Measurements from ENCODE around the gene IFT27.

Gene IFT27

DNA sequence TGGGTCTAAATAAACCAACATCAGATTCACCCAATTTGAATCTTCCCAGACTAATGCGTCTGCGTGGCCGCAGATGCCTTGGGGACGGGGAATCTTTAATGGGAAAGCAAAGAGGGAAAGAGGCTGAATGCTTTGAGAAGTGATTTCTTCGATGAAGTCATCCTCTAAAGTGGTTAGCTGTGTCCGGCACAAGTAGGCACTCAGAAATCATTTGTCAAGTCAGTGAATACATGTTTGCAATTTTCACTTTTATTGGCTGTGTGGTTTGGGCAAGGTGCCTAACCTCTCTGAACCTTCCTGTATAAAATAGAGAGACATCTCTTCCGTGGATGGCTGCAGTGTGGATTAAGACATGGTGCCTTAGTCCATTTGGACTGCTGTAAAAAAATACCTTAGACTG, 19.7 kb upstream of the IFT27 start:
- Histone ChIP-seq H3K4me1 (ENCODE audit: control insufficient read depth, low read depth, low read length) (peaks cover 32% of the 10 kb centered on the region), H3K9me3 (ENCODE audit: control insufficient read depth, low read depth, low read length) (no peaks in the 10 kb centered on the region), H3K9ac (ENCODE audit: low read length) (no peak overlapping the region), H3K36me3 (ENCODE audit: control insufficient read depth, low read depth, low read length) (no peaks in the 10 kb centered on the region), H3K4me3 (ENCODE audit: low read length) (no peak overlapping the region), H3K27me3 (ENCODE audit: control insufficient read depth, insufficient read depth, low read length) (no peaks in the 10 kb centered on the region), H3K27ac (ENCODE audit: low read length) (no peak overlapping the region)

DNA sequence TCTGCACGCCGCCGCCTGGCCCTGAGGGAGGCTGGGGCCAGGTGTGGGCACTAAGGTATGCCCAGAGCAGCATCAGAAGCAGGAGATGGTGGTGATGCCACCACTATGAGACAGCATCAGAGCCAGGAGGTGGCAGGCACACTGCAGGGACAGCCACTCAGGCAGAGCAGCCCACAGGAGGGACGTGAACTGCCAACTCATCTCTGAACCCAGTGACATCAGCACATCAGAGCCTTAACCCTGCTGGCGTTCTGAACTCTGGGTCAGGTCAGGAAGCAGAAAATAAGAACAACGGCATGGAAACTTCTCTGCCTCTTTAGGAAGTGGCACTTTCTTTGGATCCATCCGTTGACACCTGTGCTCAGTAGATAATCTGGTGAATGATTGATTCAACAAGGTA, 14.7 kb upstream of the IFT27 start:
- H3K27me3 ChIP-seq (ENCODE audit: control insufficient read depth, insufficient read depth, low read length): no peaks in the 10 kb centered on the region
- no peak overlapping the region for H3K9ac ChIP-seq (ENCODE audit: low read length)
- H3K36me3 ChIP-seq (ENCODE audit: control insufficient read depth, low read depth, low read length): no peaks in the 10 kb centered on the region
- H3K4me1 ChIP-seq (ENCODE audit: control insufficient read depth, low read depth, low read length): peaks cover 6% of the 10 kb centered on the region
- H3K9me3 ChIP-seq (ENCODE audit: control insufficient read depth, low read depth, low read length): no peaks in the 10 kb centered on the region
- H3K4me3 ChIP-seq (ENCODE audit: low read length): no peak overlapping the region
- H3K27ac ChIP-seq (ENCODE audit: low read length): no peak overlapping the region

DNA sequence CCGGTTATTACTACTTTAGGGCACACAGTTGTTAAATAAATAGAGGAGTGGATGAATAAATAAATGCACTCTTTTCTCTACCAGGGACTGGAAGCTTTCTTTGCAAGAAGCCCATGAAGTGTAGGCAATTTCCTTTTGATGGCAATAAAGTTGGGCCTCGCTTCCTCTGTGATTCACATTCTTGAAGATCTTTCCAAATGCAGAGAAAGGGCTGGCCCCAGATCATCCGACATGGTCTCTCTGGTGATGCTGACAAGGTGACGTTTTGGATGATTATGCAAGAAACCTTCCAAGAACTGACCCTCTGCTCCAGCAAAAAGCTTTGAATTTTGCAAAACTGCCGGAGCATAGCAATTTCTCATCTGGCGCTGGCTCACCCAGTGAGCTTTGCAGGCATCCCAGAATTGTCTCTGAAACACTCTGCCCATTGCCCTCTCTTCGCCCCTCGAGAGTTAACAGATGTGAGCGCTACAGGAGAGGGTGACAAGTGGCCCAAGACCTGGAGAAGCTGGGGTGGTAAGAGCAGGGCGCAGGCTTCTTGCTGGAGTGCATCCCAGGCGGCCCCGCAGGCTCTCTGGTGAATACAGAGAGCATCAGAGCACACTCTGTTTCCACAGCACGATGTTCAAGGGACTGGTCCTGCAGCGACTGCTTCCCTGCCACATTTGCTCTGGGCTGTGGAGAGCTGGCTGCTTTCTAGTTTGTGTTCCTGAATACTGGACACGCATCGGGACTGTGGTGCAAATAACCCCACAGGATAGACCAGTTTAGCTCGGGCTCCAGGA, 11.5 kb upstream of the IFT27 start:
- Histone ChIP-seq H3K9ac (ENCODE audit: low read length) (no peak overlapping the region), H3K36me3 (ENCODE audit: control insufficient read depth, low read depth, low read length) (no peaks in the 10 kb centered on the region), H3K4me3 (ENCODE audit: low read length) (no peak overlapping the region), H3K27ac (ENCODE audit: low read length) (no peak overlapping the region), H3K9me3 (ENCODE audit: control insufficient read depth, low read depth, low read length) (no peaks in the 10 kb centered on the region), H3K27me3 (ENCODE audit: control insufficient read depth, insufficient read depth, low read length) (peaks cover 2% of the 10 kb centered on the region), H3K4me1 (ENCODE audit: control insufficient read depth, low read depth, low read length) (peaks cover 4% of the 10 kb centered on the region)

DNA sequence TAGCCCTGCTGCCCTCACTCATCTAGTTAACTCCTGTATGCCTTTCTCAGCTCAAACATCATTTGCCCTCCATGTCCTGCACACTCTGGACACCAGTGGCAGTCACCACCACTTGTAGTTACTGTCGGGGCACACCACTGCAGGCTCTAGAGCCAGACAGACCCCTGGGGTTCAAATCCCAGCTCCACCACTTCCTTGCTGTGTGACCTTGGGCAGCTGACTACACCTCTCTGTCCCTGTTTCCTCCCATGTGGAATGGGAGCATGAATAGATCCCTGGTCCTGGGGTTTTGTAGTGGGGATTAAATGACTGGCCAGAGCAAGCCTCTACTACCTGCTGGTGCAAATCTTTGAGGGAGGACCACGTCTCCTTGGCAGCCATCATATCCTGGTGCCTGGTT, 7.8 kb upstream of the IFT27 start:
- H3K9ac ChIP-seq (ENCODE audit: low read length): no peak overlapping the region

DNA sequence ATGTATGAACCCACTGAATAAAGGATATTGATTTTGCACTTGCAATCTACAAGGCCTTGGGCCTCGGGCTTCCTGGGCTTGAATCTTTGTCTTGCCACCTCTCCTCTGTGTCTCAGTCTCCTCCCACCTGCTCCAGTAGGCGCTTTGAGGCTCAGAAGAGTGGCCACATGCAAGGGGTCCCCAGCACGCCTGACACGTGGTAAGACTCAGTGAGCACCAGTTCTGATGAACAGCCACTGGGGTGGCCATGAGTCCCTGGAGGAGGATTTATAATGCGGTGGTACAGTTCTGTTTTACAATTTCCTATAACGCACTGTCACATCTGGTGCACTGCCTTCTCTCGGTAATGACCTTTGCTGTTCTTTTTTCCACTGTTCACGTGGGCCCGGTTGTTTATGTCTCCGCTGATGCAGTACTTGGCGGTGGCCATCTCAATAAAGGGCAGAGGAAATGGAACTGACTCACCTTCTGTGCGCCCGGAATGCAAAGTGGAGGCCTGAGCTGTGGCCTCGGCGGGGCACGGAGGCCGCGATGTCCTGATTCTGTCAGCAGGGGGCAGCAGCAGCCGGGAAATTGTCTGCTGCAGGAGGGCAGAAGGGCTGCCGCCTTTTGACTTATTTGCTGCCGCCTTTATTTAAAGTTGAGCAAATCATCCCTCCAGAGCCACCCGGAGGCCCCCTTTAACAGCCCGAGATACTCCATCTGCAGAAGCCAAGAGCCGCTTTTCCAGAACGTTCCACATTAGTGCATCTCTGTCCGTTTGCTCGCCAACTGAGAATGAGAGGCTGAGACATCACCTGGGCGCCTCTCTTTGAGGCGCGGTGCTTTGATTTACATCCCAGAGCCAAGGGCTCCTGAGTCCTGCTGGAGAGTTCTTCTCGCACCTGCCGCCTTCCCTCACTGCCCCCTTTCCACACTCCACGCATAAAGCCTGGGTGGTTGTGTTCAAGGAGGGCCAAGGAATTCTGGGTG, 6.0 kb upstream of the IFT27 start:
- H3K27me3 ChIP-seq (ENCODE audit: control insufficient read depth, insufficient read depth, low read length): peaks cover 13% of the 10 kb centered on the region
- H3K4me1 ChIP-seq (ENCODE audit: control insufficient read depth, low read depth, low read length): peaks cover 4% of the 10 kb centered on the region
- H3K9ac ChIP-seq (ENCODE audit: low read length): no peak overlapping the region
- H3K4me3 ChIP-seq (ENCODE audit: low read length): no peak overlapping the region
- peaks cover 7% of the 10 kb centered on the region for H3K9me3 ChIP-seq (ENCODE audit: control insufficient read depth, low read depth, low read length)
- H3K36me3 ChIP-seq (ENCODE audit: control insufficient read depth, low read depth, low read length): no peaks in the 10 kb centered on the region
- no peak overlapping the region for H3K27ac ChIP-seq (ENCODE audit: low read length)

More for the DNA sequence above, 7.8 kb upstream of the IFT27 start:
- Histone ChIP-seq H3K27me3 (ENCODE audit: control insufficient read depth, insufficient read depth, low read length) (peaks cover 5% of the 10 kb centered on the region), H3K4me3 (ENCODE audit: low read length) (no peak overlapping the region), H3K4me1 (ENCODE audit: control insufficient read depth, low read depth, low read length) (peaks cover 4% of the 10 kb centered on the region), H3K27ac (ENCODE audit: low read length) (no peak overlapping the region), H3K9me3 (ENCODE audit: control insufficient read depth, low read depth, low read length) (no peaks in the 10 kb centered on the region), H3K36me3 (ENCODE audit: control insufficient read depth, low read depth, low read length) (no peaks in the 10 kb centered on the region)

DNA sequence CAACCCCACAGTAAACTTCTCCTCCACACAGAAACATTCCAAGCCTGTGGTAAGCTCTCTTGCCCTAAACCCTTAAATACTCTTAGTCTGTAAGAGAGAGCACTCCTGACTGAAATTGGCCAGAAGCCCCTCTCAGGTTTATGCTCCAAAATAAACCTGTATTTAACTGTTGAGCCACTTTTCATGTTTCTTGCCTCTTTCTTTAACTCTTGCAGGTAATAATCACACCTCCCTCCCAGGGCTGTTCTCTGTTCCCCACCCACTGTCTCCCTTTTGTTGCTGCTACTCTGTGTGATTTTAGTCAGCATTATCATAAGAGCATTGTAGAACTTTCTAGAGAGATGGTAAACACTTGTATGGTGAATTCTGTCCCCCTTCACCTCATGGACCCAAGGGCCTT, 2.1 kb upstream of the IFT27 start:
- H3K27ac ChIP-seq (ENCODE audit: low read length): no peak overlapping the region
- no peaks in the 10 kb centered on the region for H3K4me1 ChIP-seq (ENCODE audit: control insufficient read depth, low read depth, low read length)
- H3K4me3 ChIP-seq (ENCODE audit: low read length): no peak overlapping the region
- no peaks in the 10 kb centered on the region for H3K36me3 ChIP-seq (ENCODE audit: control insufficient read depth, low read depth, low read length)
- H3K9me3 ChIP-seq (ENCODE audit: control insufficient read depth, low read depth, low read length): peaks cover 7% of the 10 kb centered on the region
- no peak overlapping the region for H3K9ac ChIP-seq (ENCODE audit: low read length)
- peaks cover 17% of the 10 kb centered on the region for H3K27me3 ChIP-seq (ENCODE audit: control insufficient read depth, insufficient read depth, low read length)

DNA sequence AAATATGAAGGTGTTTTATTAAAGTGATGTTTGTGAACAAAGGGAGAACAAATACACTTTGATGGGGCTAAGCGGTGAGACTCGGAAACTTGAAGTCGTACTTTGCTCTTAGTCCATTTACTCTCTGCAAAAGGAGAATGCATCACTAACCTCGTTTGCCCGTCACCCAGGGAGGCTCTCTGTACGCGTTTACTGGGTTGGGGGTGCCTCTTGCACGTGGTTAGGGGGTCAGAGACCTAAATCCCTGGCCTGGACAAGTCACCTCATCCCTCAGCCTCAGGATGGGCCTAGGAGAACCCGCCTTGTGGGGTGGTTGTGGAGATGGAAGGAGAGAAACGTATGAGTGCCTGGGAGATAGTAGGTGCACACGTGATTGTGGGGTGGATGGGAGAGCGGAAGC, 803 bp upstream of the IFT27 start:
- no peak overlapping the region for H3K27ac ChIP-seq (ENCODE audit: low read length)
- H3K9me3 ChIP-seq (ENCODE audit: control insufficient read depth, low read depth, low read length): peaks cover 7% of the 10 kb centered on the region
- peak overlapping the region; percentile 36 for H3K9ac ChIP-seq (ENCODE audit: low read length)
- H3K4me1 ChIP-seq (ENCODE audit: control insufficient read depth, low read depth, low read length): no peaks in the 10 kb centered on the region
- peak overlapping the region; percentile 40 for H3K4me3 ChIP-seq (ENCODE audit: low read length)
- peaks cover 12% of the 10 kb centered on the region for H3K27me3 ChIP-seq (ENCODE audit: control insufficient read depth, insufficient read depth, low read length)
- no peaks in the 10 kb centered on the region for H3K36me3 ChIP-seq (ENCODE audit: control insufficient read depth, low read depth, low read length)

DNA sequence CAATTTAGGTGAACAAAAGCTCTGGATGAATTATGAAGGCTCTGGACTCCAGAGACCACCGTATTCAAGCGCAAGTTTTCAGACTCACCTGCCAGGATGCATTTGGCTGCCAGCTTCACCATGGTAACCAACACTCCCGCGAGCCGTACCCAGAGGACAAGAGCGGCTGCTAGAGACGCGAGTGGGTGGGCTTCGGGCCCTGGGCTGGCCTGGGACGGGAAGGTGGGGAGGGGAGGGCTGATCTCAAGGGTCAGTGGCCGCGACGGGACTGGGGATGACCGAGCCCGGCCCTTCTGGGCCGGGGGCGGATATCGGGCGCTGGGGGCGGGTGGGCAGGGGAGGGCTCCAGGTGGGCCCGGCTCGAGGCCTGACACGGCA, 344 bp downstream of the IFT27 start:
- Histone ChIP-seq H3K36me3 (ENCODE audit: control insufficient read depth, low read depth, low read length) (no peaks in the 10 kb centered on the region), H3K9me3 (ENCODE audit: control insufficient read depth, low read depth, low read length) (peaks cover 7% of the 10 kb centered on the region), H3K4me3 (ENCODE audit: low read length) (peak overlapping the region; percentile 84), H3K9ac (ENCODE audit: low read length) (peak overlapping the region; percentile 55), H3K27me3 (ENCODE audit: control insufficient read depth, insufficient read depth, low read length) (peaks cover 12% of the 10 kb centered on the region), H3K4me1 (ENCODE audit: control insufficient read depth, low read depth, low read length) (no peaks in the 10 kb centered on the region), H3K27ac (ENCODE audit: low read length) (no peak overlapping the region)

DNA sequence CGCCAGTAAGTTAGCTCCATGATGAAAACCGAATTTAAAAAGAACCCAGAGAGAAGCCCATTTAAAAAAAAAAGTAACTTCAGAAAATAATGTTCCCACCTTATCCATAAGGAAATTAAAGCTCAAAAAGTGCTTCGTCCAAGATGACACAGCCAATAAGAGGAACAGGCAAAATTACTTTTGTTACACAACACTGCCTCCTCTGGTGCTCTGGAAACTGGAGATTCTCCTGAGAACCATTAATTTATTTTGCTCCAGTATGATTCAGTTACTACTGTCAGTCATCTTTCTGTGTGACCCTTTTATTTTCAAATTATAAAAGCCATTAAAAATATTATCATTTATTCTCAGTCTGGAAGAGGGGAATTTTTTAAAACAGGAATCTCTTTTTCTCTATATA, 2.0 kb downstream of the IFT27 start:
- no peaks in the 10 kb centered on the region for H3K4me1 ChIP-seq (ENCODE audit: control insufficient read depth, low read depth, low read length)

DNA sequence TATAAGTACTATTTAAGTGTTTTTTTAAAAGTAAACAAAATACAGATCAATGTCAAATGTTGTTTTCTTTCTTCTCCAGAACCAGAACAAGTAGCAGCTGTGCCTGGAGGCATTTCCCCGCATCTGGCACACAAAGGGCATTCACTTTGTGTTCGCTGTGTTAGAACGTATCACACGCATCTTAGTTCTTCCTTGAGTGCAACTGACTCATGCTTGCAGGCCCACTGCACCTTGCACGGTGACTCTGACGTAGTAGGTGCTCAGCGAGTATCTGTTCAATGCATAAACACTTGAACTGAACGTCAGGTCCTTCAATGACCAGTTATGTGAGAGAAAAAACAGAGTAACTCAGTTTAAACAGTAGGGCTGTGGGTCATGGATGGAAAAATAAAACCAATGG, 3.5 kb downstream of the IFT27 start:
- H3K9me3 ChIP-seq (ENCODE audit: control insufficient read depth, low read depth, low read length): no peaks in the 10 kb centered on the region
- H3K27ac ChIP-seq (ENCODE audit: low read length): no peak overlapping the region
- H3K27me3 ChIP-seq (ENCODE audit: control insufficient read depth, insufficient read depth, low read length): peaks cover 9% of the 10 kb centered on the region
- H3K9ac ChIP-seq (ENCODE audit: low read length): no peak overlapping the region
- H3K4me1 ChIP-seq (ENCODE audit: control insufficient read depth, low read depth, low read length): no peaks in the 10 kb centered on the region
- H3K4me3 ChIP-seq (ENCODE audit: low read length): no peak overlapping the region
- H3K36me3 ChIP-seq (ENCODE audit: control insufficient read depth, low read depth, low read length): peaks cover 3% of the 10 kb centered on the region

More for the DNA sequence above, 2.0 kb downstream of the IFT27 start:
- Histone ChIP-seq H3K27ac (ENCODE audit: low read length) (no peak overlapping the region), H3K27me3 (ENCODE audit: control insufficient read depth, insufficient read depth, low read length) (peaks cover 12% of the 10 kb centered on the region), H3K4me3 (ENCODE audit: low read length) (no peak overlapping the region), H3K9ac (ENCODE audit: low read length) (no peak overlapping the region), H3K9me3 (ENCODE audit: control insufficient read depth, low read depth, low read length) (peaks cover 7% of the 10 kb centered on the region), H3K36me3 (ENCODE audit: control insufficient read depth, low read depth, low read length) (no peaks in the 10 kb centered on the region)

DNA sequence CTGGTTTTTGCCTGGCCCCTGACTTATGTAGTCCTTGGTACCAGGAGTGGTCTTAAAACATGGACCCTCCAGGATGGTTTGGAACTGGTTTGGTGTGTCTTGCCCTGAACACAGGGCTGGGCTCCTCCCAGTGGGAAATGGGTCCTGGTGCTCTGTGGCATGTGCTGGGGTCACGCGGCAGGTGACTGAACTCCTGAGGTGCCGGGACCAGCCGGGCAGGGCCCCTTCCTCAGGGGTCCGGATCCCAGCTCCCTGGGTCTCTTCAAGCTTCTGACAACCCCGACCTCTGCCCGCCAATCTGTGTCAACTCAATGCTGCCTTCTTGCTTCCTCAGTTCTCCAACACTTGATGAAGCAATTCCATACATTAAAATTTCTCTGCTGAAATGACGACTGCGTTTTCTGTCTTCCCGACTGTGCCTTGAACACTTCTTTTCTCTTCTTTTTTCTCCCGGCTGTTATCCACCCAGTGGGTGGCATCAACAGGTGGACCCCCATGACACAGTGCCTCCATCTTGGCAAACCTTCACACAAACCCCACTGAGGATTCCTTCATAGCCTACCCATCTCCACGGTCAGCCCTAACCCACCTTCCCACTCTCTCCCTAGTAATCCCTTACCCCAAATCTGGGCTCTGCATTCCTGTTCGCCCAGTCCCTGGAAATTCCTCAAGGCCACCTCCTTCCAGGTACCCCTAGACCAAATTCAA, 4.4 kb downstream of the IFT27 start:
- Histone ChIP-seq H3K9me3 (ENCODE audit: control insufficient read depth, low read depth, low read length) (no peaks in the 10 kb centered on the region), H3K4me3 (ENCODE audit: low read length) (no peak overlapping the region), H3K9ac (ENCODE audit: low read length) (no peak overlapping the region), H3K27me3 (ENCODE audit: control insufficient read depth, insufficient read depth, low read length) (no peaks in the 10 kb centered on the region), H3K4me1 (ENCODE audit: control insufficient read depth, low read depth, low read length) (no peaks in the 10 kb centered on the region), H3K27ac (ENCODE audit: low read length) (no peak overlapping the region), H3K36me3 (ENCODE audit: control insufficient read depth, low read depth, low read length) (peaks cover 5% of the 10 kb centered on the region)
